CD14-positive monocyte (primary cell): ENCODE measurements around the gene ICAM2. TPM values are rescaled to one million over a fixed set of nuclear protein-coding genes. Genes with fewer than 3 reads are reported as not detected.
A peak's percentile ranks its signal among the peaks of the same experiment; 100 is the strongest.

ENCODE experiments used
- DNase-seq, 3 donors: peaks; one replicate each; pipeline ENCODE4 v3.0.0-alpha.2; 2011 to 2022
- H2AFZ ChIP-seq: 2 replicates; pipeline ENCODE4 v1.6.0; 2012; ENCODE audit warnings: mild to moderate bottlenecking, low read depth, low read length, inconsistent platforms; ENCODE audit not compliant: insufficient read depth, poor library complexity, severe bottlenecking
- H3K27ac ChIP-seq, 2 donors: 1 replicate in 1 of 2; 2 replicates in 1 of 2; pipeline ENCODE4 v1.5.1; 2012 to 2013; ENCODE audit warnings: low read length in 2 of 2, control low read depth in 1 of 2, inconsistent platforms in 1 of 2, low read depth in 1 of 2, mild to moderate bottlenecking in 1 of 2
- H3K27me3 ChIP-seq, 2 donors: one replicate each; pipeline versions ENCODE4 v1.6.0 to v1.6.1; 2011 to 2013; ENCODE audit warnings: low read length in 2 of 2; ENCODE audit not compliant: control insufficient read depth in 2 of 2, insufficient read depth in 2 of 2
- H3K36me3 ChIP-seq, 2 donors: replicated peaks in 1 of 2; 1 replicate in 1 of 2; 2 replicates in 1 of 2; pipeline versions ENCODE4 v1.5.1 to v1.6.1; 2012 to 2013; ENCODE audit warnings: low read length in 2 of 2, control low read depth in 1 of 2, inconsistent platforms in 1 of 2, mild to moderate bottlenecking in 1 of 2; ENCODE audit not compliant: insufficient read depth in 2 of 2, control insufficient read depth in 1 of 2
- H3K4me1 ChIP-seq, 2 donors: 1 replicate in 1 of 2; 2 replicates in 1 of 2; pipeline versions ENCODE4 v1.5.1 to v1.6.1; 2012 to 2013; ENCODE audit warnings: low read length in 2 of 2, control low read depth in 1 of 2, inconsistent platforms in 1 of 2, mild to moderate bottlenecking in 1 of 2, moderate library complexity in 1 of 2; ENCODE audit not compliant: insufficient read depth in 2 of 2, control insufficient read depth in 1 of 2
- H3K4me2 ChIP-seq: replicated peaks from 2 replicates; pipeline ENCODE3; 2012; ENCODE audit warnings: low read length, moderate library complexity, mild to moderate bottlenecking; ENCODE audit not compliant: poor library complexity, severe bottlenecking; ENCODE audit errors: extremely low read depth
- H3K4me3 ChIP-seq, 3 experiments: fragments of 200-600 bp in 1 of 3; sonication (generic) in 1 of 3; replicated peaks in 1 of 3; 1 replicate in 2 of 3; 2 replicates in 1 of 3; pipeline ENCODE4 v1.5.1; 2011 to 2013; ENCODE audit warnings: low read length in 3 of 3, mild to moderate bottlenecking in 3 of 3, control low read depth in 2 of 3, low read depth in 2 of 3, inconsistent platforms in 1 of 3, moderate library complexity in 1 of 3
- H3K79me2 ChIP-seq: 2 replicates; pipeline ENCODE4 v1.6.0; 2012; ENCODE audit warnings: mild to moderate bottlenecking, control low read depth, inconsistent platforms, low read length, moderate library complexity; ENCODE audit not compliant: insufficient read depth
- H3K9ac ChIP-seq: 2 replicates; pipeline ENCODE4 v1.6.0; 2017; ENCODE audit warnings: low read length, mild to moderate bottlenecking; ENCODE audit not compliant: insufficient read depth, poor library complexity, severe bottlenecking
- H3K9me3 ChIP-seq, 2 donors: replicated peaks in 1 of 2; 1 replicate in 1 of 2; 2 replicates in 1 of 2; pipeline versions ENCODE4 v1.5.1 to v1.6.1; 2012 to 2013; ENCODE audit warnings: low read length in 2 of 2, control low read depth in 1 of 2; ENCODE audit not compliant: control insufficient read depth in 1 of 2, insufficient read depth in 1 of 2
- H4K20me1 ChIP-seq: 2 replicates; pipeline ENCODE4 v1.6.0; 2012; ENCODE audit warnings: mild to moderate bottlenecking, low read length, control low read depth, moderate library complexity; ENCODE audit not compliant: insufficient read depth
- H3K27ac Mint-ChIP-seq, 7 donors: one replicate each; pipeline ENCODE4 v1.8.0; 2020; ENCODE audit warnings: mild to moderate bottlenecking in 7 of 7, mixed read lengths in 7 of 7, moderate library complexity in 6 of 7, inconsistent platforms in 2 of 7
- H3K27me3 Mint-ChIP-seq, 3 donors: one replicate each; pipeline ENCODE4 v1.8.0; 2021 to 2022; ENCODE audit warnings: low read depth in 3 of 3, mild to moderate bottlenecking in 3 of 3, mixed read lengths in 3 of 3, moderate library complexity in 3 of 3, inconsistent platforms in 1 of 3
- H3K36me3 Mint-ChIP-seq, 2 donors: one replicate each; pipeline ENCODE4 v1.8.0; 2020; ENCODE audit warnings: mixed read lengths in 2 of 2, inconsistent platforms in 1 of 2, mild to moderate bottlenecking in 1 of 2
- H3K4me1 Mint-ChIP-seq: one replicate; pipeline ENCODE4 v1.8.0; 2020; ENCODE audit warnings: mild to moderate bottlenecking, mixed read lengths
- H3K4me3 Mint-ChIP-seq, 2 donors: one replicate each; pipeline ENCODE4 v1.8.0; 2020; ENCODE audit warnings: mild to moderate bottlenecking in 2 of 2, mixed read lengths in 2 of 2, moderate library complexity in 1 of 2
- H3K9me3 Mint-ChIP-seq, 7 donors: one replicate each; pipeline ENCODE4 v1.8.0; 2020 to 2022; ENCODE audit warnings: mixed read lengths in 7 of 7, mild to moderate bottlenecking in 6 of 7, moderate library complexity in 6 of 7, inconsistent platforms in 2 of 7
- CTCF ChIP-seq: fragments of 200-600 bp; IDR thresholded peaks from one replicate; pipeline ENCODE4 v1.8.0; 2022; ENCODE audit warnings: antibody characterized with exemption, mild to moderate bottlenecking
- WGBS: methylation state at CpG from one replicate; pipeline ENCODE4 v1.1.5; 2013; ENCODE audit warnings: missing lambda C conversion rate; ENCODE audit not compliant: insufficient coverage; 5-methylcytosine and 5-hydroxymethylcytosine counted together
- intact Hi-C, 2 donors: fragments of 100-400 bp; cut with micrococcal nuclease; formaldehyde crosslinking; loops; one replicate each; pipeline versions ENCODE4 v1.15.0 to v1.15.1; 2023
- polyA plus RNA-seq, 3 donors: library from polyadenylated mRNA; depleted of rRNA in 1 of 3; unstranded in 2 of 3; stranded (reverse) in 1 of 3; fragments of 300-500 nt in 2 of 3; fragments of >200 nt in 1 of 3; fragmentation: Illumina TruSeq in 2 of 3; gene quantifications; 1 replicate in 2 of 3; 2 replicates in 1 of 3; pipeline ENCODE4 v1.2.3, GENCODE V29; 2012 to 2021

The ICAM2 gene
- polyA plus RNA-seq, 3 donors, result 111 to 186 (median 174) TPM

- Histone ChIP-seq H4K20me1 (no peaks in the 10 kb centered on the region), H3K27ac (peak overlapping the region; percentile 43 to 78), H3K36me3 (peaks cover 36 to 48% of the 10 kb centered on the region in 2 donors), H3K4me2 (peak overlapping the region; percentile 17), H3K9ac (peak overlapping the region; percentile 40), H3K27me3 (peaks cover 8 to 30% of the 10 kb centered on the region in 2 donors), H2AFZ (peak overlapping the region; percentile 38), H3K4me3 (no peak overlapping the region), H3K4me1 (peaks cover 42 to 48% of the 10 kb centered on the region in 2 donors), H3K79me2 (peaks cover 5% of the 10 kb centered on the region), H3K9me3 (no peaks in the 10 kb centered on the region)
- peak; percentile 41 to 81 (median 77) for DNase-seq
- intact Hi-C loops, result no loop called here
- H3K36me3 Mint-ChIP-seq, result peaks cover 35 to 46% of the 10 kb centered on the region in 2 donors
- peaks cover 0 to 13% (median 1%) of the 10 kb centered on the region in 7 donors for H3K9me3 Mint-ChIP-seq
- TF ChIP-seq CTCF, result no peak
- peak overlapping the region in 1 of 2 donors; percentile 30 for H3K4me3 Mint-ChIP-seq
- peaks cover 24 to 35% (median 30%) of the 10 kb centered on the region in 3 donors for H3K27me3 Mint-ChIP-seq
- 84% methylated on average over 7 of the region's 14 CpGs for WGBS
- H3K27ac Mint-ChIP-seq, result peak overlapping the region; percentile 66 to 85 (median 74)
- H3K4me1 Mint-ChIP-seq, result peaks cover 43% of the 10 kb centered on the region
These were observed 18.5 kb downstream of the ICAM2 start for GRCh38 chr17:64001763-64002529.

GRCh38 chr17:64001091-64001579 lies 19.3 kb downstream of the ICAM2 start:
- Histone ChIP-seq H3K4me3 (no peak overlapping the region), H3K27me3 (peaks cover 8 to 36% of the 10 kb centered on the region in 2 donors), H3K4me1 (peaks cover 42 to 43% of the 10 kb centered on the region in 2 donors), H4K20me1 (no peaks in the 10 kb centered on the region), H3K36me3 (peaks cover 36 to 40% of the 10 kb centered on the region in 2 donors), H3K79me2 (no peaks in the 10 kb centered on the region), H2AFZ (no peak overlapping the region), H3K9ac (no peak overlapping the region), H3K27ac (peak overlapping the region; percentile 43 to 78), H3K4me2 (peak overlapping the region; percentile 17), H3K9me3 (no peaks in the 10 kb centered on the region)
- TF ChIP-seq CTCF, result no peak
- Mint-ChIP-seq H3K36me3 (peaks cover 35 to 40% of the 10 kb centered on the region in 2 donors), H3K27me3 (peaks cover 32 to 44% (median 37%) of the 10 kb centered on the region in 3 donors), H3K4me3 (no peak overlapping the region), H3K27ac (peak overlapping the region in 1 of 7 donors; percentile 41), H3K4me1 (peaks cover 39% of the 10 kb centered on the region), H3K9me3 (peaks cover 0 to 13% (median 1%) of the 10 kb centered on the region in 7 donors)
- WGBS, result no CpG with 5 or more reads among the region's 7 CpGs
- DNase-seq, result no peak
- intact Hi-C loops, result no loop called here
